ENCODE data around the gene SPEF1. TPM values are rescaled to one million over a fixed set of nuclear protein-coding genes. Genes with fewer than 3 reads are reported as not detected.

Gene SPEF1
- total and polyA plus RNA-seq, 2 of the 4 experiments (the other 2 are of a cell fraction) = 0.15 TPM; not detected in 1

- no peak overlapping the region for H3K4me2 ChIP-seq (ENCODE audit: low read depth, low read length)
- ATAC-seq (ENCODE audit: low read depth) = no peak
- H3K9ac ChIP-seq (ENCODE audit: low read depth, low read length) = 0 out of 2 replicates have a peak overlapping the region, but pooled peaks have one; percentile 19
- H3K79me1 ChIP-seq (ENCODE audit: low read depth in 1 of 2, low read length in 2 of 2) = peaks cover 4 to 28% of the 10 kb centered on the region in 2 experiments; a peak in 3 of 4 replicates
- H3K9me3 ChIP-seq (ENCODE audit: control insufficient read depth, insufficient read depth, low read length) = no peaks in the 10 kb centered on the region
- H3K27ac ChIP-seq (ENCODE audit: insufficient read depth, low read length) = peak overlapping the region; percentile 80
- CTCF ChIA-PET = interaction anchor here (0.6 to 1.7 kb wide), 3 partner anchors 9 to 361 kb away, joined by 3 to 4 read pairs (median 3); no protein-coding TSS in a partner anchor
- peaks cover 19% of the 10 kb centered on the region for H3K4me1 ChIP-seq (ENCODE audit: control insufficient read depth, insufficient read depth, low read length)
- peak overlapping the region; percentile 72 for H2BK5ac ChIP-seq (ENCODE audit: low read depth, low read length, poor library complexity, severe bottlenecking)
- peak overlapping the region; percentile 95 for H2AK9ac ChIP-seq (replicated peaks; ENCODE audit: low read depth, low read length, poor library complexity)
- DNase-seq = no peak
- no peaks in the 10 kb centered on the region for H3K27me3 ChIP-seq (ENCODE audit: control insufficient read depth, insufficient read depth, low read length)
- peak overlapping the region; percentile 87 for H3K56ac ChIP-seq (ENCODE audit: extremely low read depth, insufficient read depth, low read length)
- H3K36me3 ChIP-seq (ENCODE audit: control insufficient read depth, insufficient read depth, low read length) = no peaks in the 10 kb centered on the region
- POLR2A ChIA-PET (ENCODE audit: unreplicated experiment) = no interaction called here
- H3K9me1 ChIP-seq (ENCODE audit: insufficient read depth, low read length) = peaks cover 14% of the 10 kb centered on the region
- peak overlapping the region; percentile 78 for H3K23ac ChIP-seq (ENCODE audit: low read depth, low read length)
- dilution Hi-C loops (cut with HindIII; ENCODE audit: low sequenced_read_pairs, unreplicated experiment) = no loop called here
- H2BK15ac ChIP-seq (ENCODE audit: low read depth, low read length) = peak overlapping the region; percentile 81; the same call in 2 of the 3 replicates
- H3K4ac ChIP-seq (ENCODE audit: low read depth, low read length) = peak overlapping the region; percentile 98
- H3K4me3 ChIP-seq (ENCODE audit: insufficient read depth, low read depth, low read length) = no peak overlapping the region
- WGBS, 2 experiments (ENCODE audit: extremely low coverage in 2 of 2, insufficient read length in 1 of 2) = 97% methylated on average over 7 of the region's 9 CpGs; no CpG with 5 or more reads in 1 of the 2 experiments
- H3K14ac ChIP-seq (replicated peaks; ENCODE audit: low read depth, low read length) = peak overlapping the region; percentile 95
- peak overlapping the region; percentile 99 for H2BK20ac ChIP-seq (ENCODE audit: low read depth, low read length)
- BruUV-seq (replicated peaks) = no TSS peak
- peak overlapping the region; percentile 94 for H4K91ac ChIP-seq (ENCODE audit: insufficient read depth, low read depth, low read length)
- H2AFZ ChIP-seq (replicated peaks; ENCODE audit: low read length, poor library complexity) = peak overlapping the region; percentile 38
- intact Hi-C loops (cut with micrococcal nuclease) = loop anchor here (2.0 kb wide), 1 partner anchor 13 kb away; no protein-coding TSS in a partner anchor
- TF ChIP-seq CTCF (conservative IDR thresholded peaks at IDR 0.05; ENCODE audit: low read depth, low read length) (no peak), ELK1 (IDR thresholded peaks at IDR 0.05; ENCODE audit: borderline replicate concordance, low read depth, low read length) (no peak), MAZ (IDR thresholded peaks at IDR 0.05; ENCODE audit: borderline replicate concordance, low read depth, low read length) (no peak), USF2 (IDR thresholded peaks at IDR 0.05; ENCODE audit: low read depth, low read length) (no peak), NFE2L2 (IDR thresholded peaks at IDR 0.05; ENCODE audit: low read depth, low read length) (no peak)
- in situ Hi-C loops (cut with MboI; ENCODE audit: low sequenced_read_pairs) = no loop called here
- H2BK120ac ChIP-seq (ENCODE audit: low read depth, low read length) = peak overlapping the region; percentile 98
- peak overlapping the region; percentile 98 for H2AK5ac ChIP-seq (ENCODE audit: low read depth, low read length)
- H4K5ac ChIP-seq (ENCODE audit: low read depth, low read length) = peak overlapping the region; percentile 56
- H3K18ac ChIP-seq (ENCODE audit: low read depth, low read length) = peak overlapping the region; percentile 62
- H4K20me1 ChIP-seq (ENCODE audit: insufficient read depth, low read length) = no peaks in the 10 kb centered on the region
- peak overlapping the region; percentile 86 to 98 for H4K8ac ChIP-seq (ENCODE audit: low read depth in 2 of 2, low read length in 2 of 2)
These were observed 31.0 kb upstream of the SPEF1 start for GRCh38 chr20:3812259-3812681.

All from IMR-90 (cell line).